HepG2 (cell line): Measurements from ENCODE around the gene ATP2A2. TPM values are rescaled to one million over a fixed set of nuclear protein-coding genes. Genes with fewer than 3 reads are reported as not detected.

Experiments
- ATAC-seq: fragments of 200-7000 bp; cut with Tn5 transposase; 3 replicates; pipeline ENCODE4 v1.9.1; 2020; ENCODE audit warnings: mild to moderate bottlenecking, moderate library complexity
- BruUV-seq: library from RNA; stranded (reverse); fragments of 400-500 nt; replicated peaks from 2 replicates; lab custom pipeline; 2021; lab: Mats Ljungman, UMichigan
- CTCF ChIA-PET: fragments of 300-600 bp; formaldehyde crosslinking; extraction: SDS; loops from one replicate; lab custom pipeline; 2021; ENCODE audit warnings: low total read pairs, inconsistent platforms, low intra/inter-chr PET ratio; lab: Yijun Ruan, JAX
- POLR2A ChIA-PET: fragments of 350-600 bp; sonication (Branson Sonifier 250); formaldehyde crosslinking; loops from one replicate; lab custom pipeline; 2020; ENCODE audit warnings: antibody characterized with exemption, inconsistent platforms; lab: Yijun Ruan, JAX
- DNase-seq: peaks from one replicate; pipeline ENCODE4 v3.0.0-alpha.2; 2015; ENCODE audit warnings: low spot score
- FAIRE-seq: peaks from 3 replicates; lab custom pipeline; 2011; peaks lifted over from hg19 to GRCh38; lab: Jason Lieb, UNC
- H2AFZ ChIP-seq: one replicate; pipeline ENCODE4 v1.6.1; 2011; ENCODE audit warnings: low read length, inconsistent platforms
- H3K27ac ChIP-seq: fragments of 300-600 bp; 3 replicates; pipeline ENCODE4 v1.8.0; 2011; ENCODE audit warnings: mixed run types, mild to moderate bottlenecking, mixed read lengths, low read length, inconsistent platforms; ENCODE audit not compliant: insufficient read depth; ENCODE audit errors: extremely low read length
- H3K27me3 ChIP-seq, 2 experiments: fragments of 200-600 bp in 1 of 2; 2 replicates in 1 of 2; 3 replicates in 1 of 2; pipeline versions ENCODE4 v1.6.0 to v1.8.0; 2011; ENCODE audit warnings: low read length in 2 of 2, mild to moderate bottlenecking in 2 of 2, moderate library complexity in 2 of 2, inconsistent platforms in 1 of 2; ENCODE audit not compliant: insufficient read depth in 2 of 2, control insufficient read depth in 1 of 2
- H3K36me3 ChIP-seq, 2 experiments: fragments of 200-600 bp in 1 of 2; replicated peaks in 1 of 2; 2 replicates in 1 of 2; 3 replicates in 1 of 2; pipeline versions ENCODE4 v1.5.1 to v1.8.0; 2011; ENCODE audit warnings: low read length in 2 of 2, inconsistent platforms in 1 of 2; ENCODE audit not compliant: insufficient read depth in 2 of 2, control insufficient read depth in 1 of 2
- H3K4me1 ChIP-seq: 2 replicates; pipeline ENCODE4 v1.5.1; 2012; ENCODE audit warnings: low read length, inconsistent platforms; ENCODE audit not compliant: insufficient read depth
- H3K4me2 ChIP-seq: 2 replicates; pipeline ENCODE4 v1.6.0; 2011; ENCODE audit warnings: low read depth, low read length, inconsistent platforms
- H3K4me3 ChIP-seq, 3 experiments: fragments of 200-600 bp in 1 of 3; sonication (generic), shearing (Covaris generic) in 1 of 3; replicated peaks in 1 of 3; 2 replicates each; pipeline ENCODE4 v1.5.1; 2011 to 2016; ENCODE audit warnings: low read length in 3 of 3, inconsistent platforms in 2 of 3, low read depth in 2 of 3, mild to moderate bottlenecking in 2 of 3, control low read depth in 1 of 3, mixed read lengths in 1 of 3; ENCODE audit not compliant: insufficient read depth in 1 of 3
- H3K79me2 ChIP-seq: one replicate; pipeline ENCODE4 v1.6.1; 2011; ENCODE audit warnings: low read length, inconsistent platforms; ENCODE audit not compliant: insufficient read depth
- H3K9ac ChIP-seq: 2 replicates; pipeline ENCODE4 v1.6.0; 2011; ENCODE audit warnings: mild to moderate bottlenecking, low read depth, low read length, inconsistent platforms; ENCODE audit not compliant: insufficient read depth
- H3K9me3 ChIP-seq: 2 replicates; pipeline ENCODE4 v1.5.1; 2012; ENCODE audit warnings: mild to moderate bottlenecking, low read length
- H4K20me1 ChIP-seq: 2 replicates; pipeline ENCODE4 v1.6.0; 2011; ENCODE audit warnings: inconsistent platforms, mild to moderate bottlenecking, low read length, moderate library complexity; ENCODE audit not compliant: insufficient read depth
- AGO2 ChIP-seq: fragments of 200-400 bp; formaldehyde crosslinking; optimal IDR thresholded peaks from 2 replicates; pipeline ENCODE3; 2017; ENCODE audit warnings: mild to moderate bottlenecking, low read depth, low read length, moderate library complexity
- ATRX ChIP-seq: sonication (generic); formaldehyde crosslinking; IDR thresholded peaks from 2 replicates; pipeline ENCODE4 v1.4.0; 2020; ENCODE audit warnings: missing genetic modification reagents, borderline replicate concordance
- BATF2 ChIP-seq: sonication (generic); formaldehyde crosslinking; IDR thresholded peaks from 2 replicates; pipeline ENCODE4 v1.8.0; 2022; ENCODE audit warnings: mild to moderate bottlenecking, missing genetic modification reagents, moderate library complexity
- CREB1 ChIP-seq, 2 experiments: fragments of 450-650 bp in 1 of 2; IDR thresholded peaks; 2 replicates each; pipeline ENCODE4 v1.6.1; 2016 to 2017; ENCODE audit warnings: control low read depth in 1 of 2, mild to moderate bottlenecking in 1 of 2, missing compliant biosample characterization in 1 of 2, missing genetic modification characterization in 1 of 2
- GFI1 ChIP-seq: sonication (generic); formaldehyde crosslinking; IDR thresholded peaks from 2 replicates; pipeline ENCODE4 v1.5.0; 2020; ENCODE audit warnings: missing genetic modification reagents, mild to moderate bottlenecking, borderline replicate concordance
- KDM4B ChIP-seq: sonication (generic); formaldehyde crosslinking; IDR thresholded peaks from 2 replicates; pipeline ENCODE4 v1.4.0; 2020; ENCODE audit warnings: missing genetic modification reagents
- NR2F6 ChIP-seq, 2 experiments: IDR thresholded peaks; 2 replicates each; pipeline ENCODE4 v1.6.1; 2016; ENCODE audit warnings: antibody characterized with exemption in 1 of 2, mild to moderate bottlenecking in 1 of 2
- POLR2A ChIP-seq, 2 experiments: IDR thresholded peaks; 2 replicates each; pipeline ENCODE4 v1.6.1; 2011; ENCODE audit warnings: low read depth in 2 of 2, low read length in 2 of 2, mild to moderate bottlenecking in 1 of 2, moderate library complexity in 1 of 2; ENCODE audit not compliant: insufficient read depth in 1 of 2
- RBFOX2 ChIP-seq: fragments of 200-400 bp; formaldehyde crosslinking; IDR thresholded peaks from 2 replicates; pipeline ENCODE4 v1.6.1; 2017; ENCODE audit warnings: low read depth, mild to moderate bottlenecking, low read length
- SCMH1 ChIP-seq: sonication (generic); formaldehyde crosslinking; IDR thresholded peaks from 2 replicates; pipeline ENCODE4 v1.9.0; 2021; ENCODE audit warnings: missing genetic modification reagents, mild to moderate bottlenecking, borderline replicate concordance
- SRF ChIP-seq: IDR thresholded peaks from 2 replicates; pipeline ENCODE4 v1.6.1; 2011; ENCODE audit warnings: mild to moderate bottlenecking, low read depth, low read length, moderate library complexity
- SUZ12 ChIP-seq: fragments of 150-350 bp; IDR thresholded peaks from 2 replicates; pipeline ENCODE4 v1.6.1; 2014; ENCODE audit warnings: low read depth, low read length
- ZNF639 ChIP-seq: conservative IDR thresholded peaks from 2 replicates; pipeline ENCODE4 v1.6.1; 2018; ENCODE audit warnings: missing genetic modification reagents
- ZSCAN5A ChIP-seq: sonication (generic); formaldehyde crosslinking; IDR thresholded peaks from 2 replicates; pipeline ENCODE4 v1.8.0; 2022; ENCODE audit warnings: mild to moderate bottlenecking, missing genetic modification reagents, borderline replicate concordance
- WGBS: methylation state at CpG from one replicate; pipeline ENCODE4 v1.1.6; 2017; ENCODE audit warnings: low lambda C conversion rate; 5-methylcytosine and 5-hydroxymethylcytosine counted together
- in situ Hi-C: cut with HindIII; loops from 2 replicates; pipeline ENCODE4 v1.10.0; 2017; ENCODE audit warnings: low pct_unique_long_range_greater_than_20kb; ENCODE audit not compliant: extremely low pct_ligation_motif_present
- intact Hi-C: fragments of 100-400 bp; cut with micrococcal nuclease; formaldehyde crosslinking; loops from one replicate; pipeline ENCODE4 v1.10.0; 2022; ENCODE audit not compliant: unreplicated experiment
- polyA plus RNA-seq, 8 experiments: library from polyadenylated mRNA; depleted of rRNA in 3 of 8; stranded (reverse) in 7 of 8; unstranded in 1 of 8; fragments of >200 nt; fragmentation: Illumina TruSeq in 4 of 8; extraction: Trizol in 4 of 8; gene quantifications; 2 replicates each; pipeline versions ENCODE4 v1.2.1 to v1.2.3, GENCODE V29; 2011 to 2016; ENCODE audit warnings: low read depth in 4 of 8, missing spikeins in 1 of 8, mixed read lengths in 1 of 8; ENCODE audit not compliant: insufficient read depth in 1 of 8
- total RNA-seq, 5 experiments: library from RNA; depleted of rRNA; stranded (reverse); fragments of >200 nt; fragmentation: Illumina TruSeq; extraction: Trizol; gene quantifications; 2 replicates each; pipeline ENCODE4 v1.2.3, GENCODE V29; 2016; ENCODE audit warnings: low read depth in 1 of 5
- TF ChIP-seq, protein P1 (sequence below): sonication (generic); formaldehyde crosslinking; IDR thresholded peaks from 2 replicates; pipeline ENCODE4 v1.9.0; 2022; ENCODE audit warnings: low read depth, missing genetic modification reagents
- TF ChIP-seq, protein P2 (sequence below): sonication (generic); formaldehyde crosslinking; IDR thresholded peaks from 2 replicates; pipeline ENCODE4 v1.5.1; 2020; ENCODE audit warnings: mild to moderate bottlenecking, missing genetic modification reagents, moderate library complexity

Gene ATP2A2
- total and polyA plus RNA-seq, 2 of the 13 experiments (the other 11 are each of a cell fraction or from before 2014, with no cell fraction given): 35.4 to 85.5 TPM

DNA sequence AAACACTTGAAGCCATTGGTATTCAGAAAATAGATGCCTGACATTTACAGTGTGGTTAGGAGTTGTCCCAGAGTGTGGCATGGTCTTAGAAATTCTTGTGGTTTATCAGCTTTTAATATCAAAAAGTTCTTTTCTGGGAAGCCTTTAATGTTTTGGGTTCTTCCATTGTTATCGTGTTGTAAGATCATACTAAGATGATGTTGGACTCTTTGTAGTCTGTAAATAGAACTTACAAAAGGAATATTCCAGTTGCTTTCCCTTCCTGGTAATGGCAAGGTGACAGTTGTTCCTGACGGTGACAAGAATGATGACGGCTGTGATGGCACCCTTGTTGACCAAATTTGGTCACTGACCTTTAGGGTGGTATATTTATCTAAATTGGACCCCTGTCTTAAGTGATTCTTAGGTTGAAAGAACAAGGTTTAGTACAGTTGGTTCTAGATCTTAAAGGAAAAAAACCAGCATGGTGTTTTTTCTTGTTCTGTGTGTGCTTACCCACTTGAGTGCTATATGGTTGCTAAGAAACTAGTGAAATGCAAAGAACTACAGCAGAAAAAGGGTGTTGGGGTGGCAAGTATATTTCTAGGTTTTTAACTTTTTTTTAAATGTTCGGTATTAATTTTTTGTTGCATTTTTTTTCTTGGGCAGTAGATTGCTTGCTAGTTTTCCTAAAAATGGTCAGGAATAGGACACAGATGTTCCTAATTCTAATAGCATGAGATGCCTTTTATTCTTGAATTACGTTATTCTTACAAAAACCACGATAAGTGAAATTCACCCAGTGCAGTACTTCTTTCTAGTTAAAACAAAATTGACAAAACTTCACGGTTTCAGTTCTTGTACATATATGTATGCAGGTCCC, 2.1 kb downstream of the ATP2A2 start:
- BruUV-seq: TSS peak; percentile 46
- peaks cover 42% of the 10 kb centered on the region for H4K20me1 ChIP-seq
- ATAC-seq (no peak), DNase-seq (no peak), FAIRE-seq (no peak)
- H3K9me3 ChIP-seq: no peaks in the 10 kb centered on the region
- ChIA-PET POLR2A (interaction anchor here (1.2 to 5.5 kb wide), 3 partner anchors 11 to 35 kb away, joined by 6 to 77 read pairs (median 16); no protein-coding TSS in a partner anchor), CTCF (no interaction called here)
- H2AFZ ChIP-seq: no peak overlapping the region
- H3K4me1 ChIP-seq: peaks cover 80% of the 10 kb centered on the region
- H3K4me2 ChIP-seq: peak overlapping the region; percentile 91
- WGBS: 13% methylated on average over 7 of the region's 7 CpGs
- H3K9ac ChIP-seq: peak overlapping the region; percentile 94
- H3K4me3 ChIP-seq: peak overlapping the region; percentile 73 to 88 (median 73); a peak in 5 of 6 replicates
- in situ Hi-C loops: no loop called here
- H3K36me3 ChIP-seq: peaks cover 2 to 27% of the 10 kb centered on the region in 2 experiments; a peak in 3 of 5 replicates
- intact Hi-C loops: loop anchor here (2.0 to 5.0 kb wide), 2 partner anchors 36 to 181 kb away; no protein-coding TSS in a partner anchor
- H3K27ac ChIP-seq: peak overlapping the region; percentile 15
- H3K27me3 ChIP-seq: no peaks in the 10 kb centered on the region
- H3K79me2 ChIP-seq: peaks cover 63% of the 10 kb centered on the region
- no peak for TF ChIP-seq AGO2
- TF ChIP-seq KDM4B (CRISPR knock-in tag): no peak
- TF ChIP-seq RBFOX2: 0 out of 2 replicates have a peak, but pooled peaks have one; percentile 1
- TF ChIP-seq SCMH1 (CRISPR knock-in tag): no peak
- 0 out of 2 replicates have a peak, but pooled peaks have one; percentile 41 for TF ChIP-seq CREB1 (IDR thresholded peaks at IDR 0.05)
- TF ChIP-seq CREB1 (CRISPR knock-in tag; IDR thresholded peaks at IDR 0.05): no peak
- TF ChIP-seq, protein P1, sequence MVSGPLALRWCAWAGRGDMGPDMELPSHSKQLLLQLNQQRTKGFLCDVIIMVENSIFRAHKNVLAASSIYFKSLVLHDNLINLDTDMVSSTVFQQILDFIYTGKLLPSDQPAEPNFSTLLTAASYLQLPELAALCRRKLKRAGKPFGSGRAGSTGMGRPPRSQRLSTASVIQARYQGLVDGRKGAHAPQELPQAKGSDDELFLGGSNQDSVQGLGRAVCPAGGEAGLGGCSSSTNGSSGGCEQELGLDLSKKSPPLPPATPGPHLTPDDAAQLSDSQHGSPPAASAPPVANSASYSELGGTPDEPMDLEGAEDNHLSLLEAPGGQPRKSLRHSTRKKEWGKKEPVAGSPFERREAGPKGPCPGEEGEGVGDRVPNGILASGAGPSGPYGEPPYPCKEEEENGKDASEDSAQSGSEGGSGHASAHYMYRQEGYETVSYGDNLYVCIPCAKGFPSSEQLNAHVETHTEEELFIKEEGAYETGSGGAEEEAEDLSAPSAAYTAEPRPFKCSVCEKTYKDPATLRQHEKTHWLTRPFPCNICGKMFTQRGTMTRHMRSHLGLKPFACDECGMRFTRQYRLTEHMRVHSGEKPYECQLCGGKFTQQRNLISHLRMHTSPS: no peak
- no peak for TF ChIP-seq ZNF639 (CRISPR knock-in tag)
- no peak for TF ChIP-seq SUZ12
- TF ChIP-seq, protein P2, sequence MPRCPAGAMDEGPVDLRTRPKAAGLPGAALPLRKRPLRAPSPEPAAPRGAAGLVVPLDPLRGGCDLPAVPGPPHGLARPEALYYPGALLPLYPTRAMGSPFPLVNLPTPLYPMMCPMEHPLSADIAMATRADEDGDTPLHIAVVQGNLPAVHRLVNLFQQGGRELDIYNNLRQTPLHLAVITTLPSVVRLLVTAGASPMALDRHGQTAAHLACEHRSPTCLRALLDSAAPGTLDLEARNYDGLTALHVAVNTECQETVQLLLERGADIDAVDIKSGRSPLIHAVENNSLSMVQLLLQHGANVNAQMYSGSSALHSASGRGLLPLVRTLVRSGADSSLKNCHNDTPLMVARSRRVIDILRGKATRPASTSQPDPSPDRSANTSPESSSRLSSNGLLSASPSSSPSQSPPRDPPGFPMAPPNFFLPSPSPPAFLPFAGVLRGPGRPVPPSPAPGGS: no peak
- 0 out of 2 replicates have a peak, but pooled peaks have one; percentile 53 for TF ChIP-seq SRF
- TF ChIP-seq ATRX (CRISPR knock-in tag): no peak
- TF ChIP-seq BATF2 (CRISPR knock-in tag): no peak
- TF ChIP-seq POLR2A (IDR thresholded peaks at IDR 0.05; ENCODE audit: insufficient read depth in 1 of 2, low read depth in 2 of 2, low read length in 2 of 2): peak in 1 of 2 experiments; percentile 43; a peak in 1 of 4 replicates
- no peak for TF ChIP-seq NR2F6 (IDR thresholded peaks at IDR 0.05)
- no peak for TF ChIP-seq NR2F6 (CRISPR knock-in tag; IDR thresholded peaks at IDR 0.05)
- TF ChIP-seq GFI1 (CRISPR knock-in tag): no peak
- no peak for TF ChIP-seq ZSCAN5A
